H1 (cell line): ENCODE data around the gene ARNT2. TPM values are rescaled to one million over a fixed set of nuclear protein-coding genes. Genes with fewer than 3 reads are reported as not detected.

Source experiments
- CEBPB ChIP-seq: IDR thresholded peaks from 2 replicates; pipeline ENCODE4 v1.6.1; 2012; ENCODE audit warnings: low read depth, low read length
- CHD1 ChIP-seq: IDR thresholded peaks from 2 replicates; pipeline ENCODE4 v1.6.1; 2012; ENCODE audit warnings: low read depth, low read length, improper control_type of control experiment
- CREB1 ChIP-seq: IDR thresholded peaks from 2 replicates; pipeline ENCODE4 v1.6.1; 2012; ENCODE audit warnings: inconsistent platforms
- EP300 ChIP-seq, 2 experiments: IDR thresholded peaks; 1 replicate in 1 of 2; 2 replicates in 1 of 2; pipeline ENCODE4 v1.6.1; 2011 to 2012; ENCODE audit warnings: low read depth in 2 of 2, low read length in 2 of 2, mild to moderate bottlenecking in 2 of 2, borderline replicate concordance in 1 of 2, inconsistent platforms in 1 of 2, moderate library complexity in 1 of 2
- FOSL1 ChIP-seq: IDR thresholded peaks from 2 replicates; pipeline ENCODE4 v1.6.1; 2011; ENCODE audit warnings: mild to moderate bottlenecking, low read depth, low read length, moderate library complexity; ENCODE audit not compliant: insufficient read depth
- GTF2F1 ChIP-seq: IDR thresholded peaks from 2 replicates; pipeline ENCODE4 v1.6.1; 2012; ENCODE audit warnings: low read depth, low read length, improper control_type of control experiment, borderline replicate concordance
- KDM5A ChIP-seq: fragments of 200-600 bp; IDR thresholded peaks from 2 replicates; pipeline ENCODE4 v1.7.1; 2012; ENCODE audit warnings: mild to moderate bottlenecking, low read length, inconsistent platforms, mixed read lengths
- NRF1 ChIP-seq: IDR thresholded peaks from 2 replicates; pipeline ENCODE4 v1.6.1; 2011; ENCODE audit warnings: mild to moderate bottlenecking, low read depth, low read length, improper control_type of control experiment
- RBBP5 ChIP-seq: IDR thresholded peaks from 2 replicates; pipeline ENCODE4 v1.7.1; 2012; ENCODE audit warnings: low read depth, mild to moderate bottlenecking, inconsistent platforms, low read length, moderate library complexity, borderline replicate concordance
- RFX5 ChIP-seq: IDR thresholded peaks from 2 replicates; pipeline ENCODE4 v1.6.1; 2011; ENCODE audit warnings: low read depth, low read length, improper control_type of control experiment, borderline replicate concordance
- SP4 ChIP-seq: IDR thresholded peaks from 2 replicates; pipeline ENCODE4 v1.6.1; 2012; ENCODE audit warnings: low read length, inconsistent platforms
- TBP ChIP-seq: IDR thresholded peaks from 2 replicates; pipeline ENCODE4 v1.6.1; 2011; ENCODE audit warnings: low read depth, low read length, improper control_type of control experiment
- polyA plus RNA-seq, 7 experiments: library from polyadenylated mRNA; depleted of rRNA in 3 of 7; stranded (reverse) in 5 of 7; unstranded in 2 of 7; fragments of >200 nt in 5 of 7; fragments of 200-250 nt in 2 of 7; gene quantifications; 1 replicate in 5 of 7; 2 replicates in 1 of 7; 4 replicates in 1 of 7; pipeline versions ENCODE4 v1.2.1 to v1.2.3, GENCODE V29; 2011 to 2013; ENCODE audit warnings: missing spikeins in 2 of 7, mixed read lengths in 2 of 7
- total RNA-seq: library from RNA; stranded (reverse); fragmentation: NEBNext Ultra II Directional; extraction: Animal tissue kit (Norgen Biotek cat#: 25700); gene quantifications from 2 replicates; pipeline ENCODE4 v1.2.1, GENCODE V29; 2021
- TF ChIP-seq, protein P1 (sequence below): fragments of 300-600 bp; sonication (generic); IDR thresholded peaks from 2 replicates; pipeline ENCODE4 v1.7.1; 2012; ENCODE audit warnings: low read length, moderate library complexity, mild to moderate bottlenecking, inconsistent platforms; ENCODE audit not compliant: insufficient replicate concordance

ARNT2 gene
- total and polyA plus RNA-seq, 2 of the 8 experiments (the other 6 are each of a cell fraction or from before 2014, with no cell fraction given) = 9.5 to 14.6 TPM

GRCh38 chr15:80586161-80586560, 182.0 kb downstream of the ARNT2 start (continued):
- TF ChIP-seq, protein P1, sequence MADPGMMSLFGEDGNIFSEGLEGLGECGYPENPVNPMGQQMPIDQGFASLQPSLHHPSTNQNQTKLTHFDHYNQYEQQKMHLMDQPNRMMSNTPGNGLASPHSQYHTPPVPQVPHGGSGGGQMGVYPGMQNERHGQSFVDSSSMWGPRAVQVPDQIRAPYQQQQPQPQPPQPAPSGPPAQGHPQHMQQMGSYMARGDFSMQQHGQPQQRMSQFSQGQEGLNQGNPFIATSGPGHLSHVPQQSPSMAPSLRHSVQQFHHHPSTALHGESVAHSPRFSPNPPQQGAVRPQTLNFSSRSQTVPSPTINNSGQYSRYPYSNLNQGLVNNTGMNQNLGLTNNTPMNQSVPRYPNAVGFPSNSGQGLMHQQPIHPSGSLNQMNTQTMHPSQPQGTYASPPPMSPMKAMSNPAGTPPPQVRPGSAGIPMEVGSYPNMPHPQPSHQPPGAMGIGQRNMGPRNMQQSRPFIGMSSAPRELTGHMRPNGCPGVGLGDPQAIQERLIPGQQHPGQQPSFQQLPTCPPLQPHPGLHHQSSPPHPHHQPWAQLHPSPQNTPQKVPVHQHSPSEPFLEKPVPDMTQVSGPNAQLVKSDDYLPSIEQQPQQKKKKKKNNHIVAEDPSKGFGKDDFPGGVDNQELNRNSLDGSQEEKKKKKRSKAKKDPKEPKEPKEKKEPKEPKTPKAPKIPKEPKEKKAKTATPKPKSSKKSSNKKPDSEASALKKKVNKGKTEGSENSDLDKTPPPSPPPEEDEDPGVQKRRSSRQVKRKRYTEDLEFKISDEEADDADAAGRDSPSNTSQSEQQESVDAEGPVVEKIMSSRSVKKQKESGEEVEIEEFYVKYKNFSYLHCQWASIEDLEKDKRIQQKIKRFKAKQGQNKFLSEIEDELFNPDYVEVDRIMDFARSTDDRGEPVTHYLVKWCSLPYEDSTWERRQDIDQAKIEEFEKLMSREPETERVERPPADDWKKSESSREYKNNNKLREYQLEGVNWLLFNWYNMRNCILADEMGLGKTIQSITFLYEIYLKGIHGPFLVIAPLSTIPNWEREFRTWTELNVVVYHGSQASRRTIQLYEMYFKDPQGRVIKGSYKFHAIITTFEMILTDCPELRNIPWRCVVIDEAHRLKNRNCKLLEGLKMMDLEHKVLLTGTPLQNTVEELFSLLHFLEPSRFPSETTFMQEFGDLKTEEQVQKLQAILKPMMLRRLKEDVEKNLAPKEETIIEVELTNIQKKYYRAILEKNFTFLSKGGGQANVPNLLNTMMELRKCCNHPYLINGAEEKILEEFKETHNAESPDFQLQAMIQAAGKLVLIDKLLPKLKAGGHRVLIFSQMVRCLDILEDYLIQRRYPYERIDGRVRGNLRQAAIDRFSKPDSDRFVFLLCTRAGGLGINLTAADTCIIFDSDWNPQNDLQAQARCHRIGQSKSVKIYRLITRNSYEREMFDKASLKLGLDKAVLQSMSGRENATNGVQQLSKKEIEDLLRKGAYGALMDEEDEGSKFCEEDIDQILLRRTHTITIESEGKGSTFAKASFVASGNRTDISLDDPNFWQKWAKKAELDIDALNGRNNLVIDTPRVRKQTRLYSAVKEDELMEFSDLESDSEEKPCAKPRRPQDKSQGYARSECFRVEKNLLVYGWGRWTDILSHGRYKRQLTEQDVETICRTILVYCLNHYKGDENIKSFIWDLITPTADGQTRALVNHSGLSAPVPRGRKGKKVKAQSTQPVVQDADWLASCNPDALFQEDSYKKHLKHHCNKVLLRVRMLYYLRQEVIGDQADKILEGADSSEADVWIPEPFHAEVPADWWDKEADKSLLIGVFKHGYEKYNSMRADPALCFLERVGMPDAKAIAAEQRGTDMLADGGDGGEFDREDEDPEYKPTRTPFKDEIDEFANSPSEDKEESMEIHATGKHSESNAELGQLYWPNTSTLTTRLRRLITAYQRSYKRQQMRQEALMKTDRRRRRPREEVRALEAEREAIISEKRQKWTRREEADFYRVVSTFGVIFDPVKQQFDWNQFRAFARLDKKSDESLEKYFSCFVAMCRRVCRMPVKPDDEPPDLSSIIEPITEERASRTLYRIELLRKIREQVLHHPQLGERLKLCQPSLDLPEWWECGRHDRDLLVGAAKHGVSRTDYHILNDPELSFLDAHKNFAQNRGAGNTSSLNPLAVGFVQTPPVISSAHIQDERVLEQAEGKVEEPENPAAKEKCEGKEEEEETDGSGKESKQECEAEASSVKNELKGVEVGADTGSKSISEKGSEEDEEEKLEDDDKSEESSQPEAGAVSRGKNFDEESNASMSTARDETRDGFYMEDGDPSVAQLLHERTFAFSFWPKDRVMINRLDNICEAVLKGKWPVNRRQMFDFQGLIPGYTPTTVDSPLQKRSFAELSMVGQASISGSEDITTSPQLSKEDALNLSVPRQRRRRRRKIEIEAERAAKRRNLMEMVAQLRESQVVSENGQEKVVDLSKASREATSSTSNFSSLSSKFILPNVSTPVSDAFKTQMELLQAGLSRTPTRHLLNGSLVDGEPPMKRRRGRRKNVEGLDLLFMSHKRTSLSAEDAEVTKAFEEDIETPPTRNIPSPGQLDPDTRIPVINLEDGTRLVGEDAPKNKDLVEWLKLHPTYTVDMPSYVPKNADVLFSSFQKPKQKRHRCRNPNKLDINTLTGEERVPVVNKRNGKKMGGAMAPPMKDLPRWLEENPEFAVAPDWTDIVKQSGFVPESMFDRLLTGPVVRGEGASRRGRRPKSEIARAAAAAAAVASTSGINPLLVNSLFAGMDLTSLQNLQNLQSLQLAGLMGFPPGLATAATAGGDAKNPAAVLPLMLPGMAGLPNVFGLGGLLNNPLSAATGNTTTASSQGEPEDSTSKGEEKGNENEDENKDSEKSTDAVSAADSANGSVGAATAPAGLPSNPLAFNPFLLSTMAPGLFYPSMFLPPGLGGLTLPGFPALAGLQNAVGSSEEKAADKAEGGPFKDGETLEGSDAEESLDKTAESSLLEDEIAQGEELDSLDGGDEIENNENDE = no peak
- no peak for TF ChIP-seq EP300 (IDR thresholded peaks at IDR 0.05; ENCODE audit: borderline replicate concordance in 1 of 2, low read depth in 2 of 2, low read length in 2 of 2)
- TF ChIP-seq CEBPB = no peak
- no peak for TF ChIP-seq RFX5
- TF ChIP-seq TBP = no peak
- no peak for TF ChIP-seq GTF2F1
- no peak for TF ChIP-seq NRF1
- no peak for TF ChIP-seq KDM5A
- no peak for TF ChIP-seq CHD1
- no peak for TF ChIP-seq SP4
- TF ChIP-seq RBBP5 = no peak
- no peak for TF ChIP-seq FOSL1
- TF ChIP-seq CREB1 = no peak
